ENCODE data around the gene MTUS2. TPM values are rescaled to one million over a fixed set of nuclear protein-coding genes. Genes with fewer than 3 reads are reported as not detected.

The MTUS2 gene
- total and polyA plus RNA-seq, 10 of the 15 experiments (the other 5 are each of a cell fraction or from before 2014, with no cell fraction given): under 0.01 to 0.05 (median 0.02) TPM; not detected in 6

DNA sequence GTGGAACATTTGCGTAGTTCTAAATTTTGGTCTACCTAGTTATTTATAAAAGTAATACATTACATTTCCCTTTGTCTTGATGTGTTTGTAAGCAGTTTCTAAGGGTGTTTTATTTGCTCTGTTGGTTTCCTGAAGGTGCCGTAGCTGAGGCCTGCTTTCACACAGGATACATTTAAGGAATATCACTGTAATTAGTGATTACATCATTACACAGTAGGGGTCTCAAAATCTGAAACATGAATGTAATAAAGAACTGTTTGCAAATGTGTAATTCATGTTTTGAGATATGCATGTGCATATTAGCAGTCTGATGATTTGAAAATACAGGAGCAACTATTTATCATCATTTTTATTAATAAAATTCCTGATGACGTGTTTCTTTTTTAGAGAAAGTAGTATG is 281.8 kb downstream of the MTUS2 start (continued):
- no peak for TF ChIP-seq CREM (IDR thresholded peaks at IDR 0.05; ENCODE audit: low read depth)
- TF ChIP-seq, protein P1, sequence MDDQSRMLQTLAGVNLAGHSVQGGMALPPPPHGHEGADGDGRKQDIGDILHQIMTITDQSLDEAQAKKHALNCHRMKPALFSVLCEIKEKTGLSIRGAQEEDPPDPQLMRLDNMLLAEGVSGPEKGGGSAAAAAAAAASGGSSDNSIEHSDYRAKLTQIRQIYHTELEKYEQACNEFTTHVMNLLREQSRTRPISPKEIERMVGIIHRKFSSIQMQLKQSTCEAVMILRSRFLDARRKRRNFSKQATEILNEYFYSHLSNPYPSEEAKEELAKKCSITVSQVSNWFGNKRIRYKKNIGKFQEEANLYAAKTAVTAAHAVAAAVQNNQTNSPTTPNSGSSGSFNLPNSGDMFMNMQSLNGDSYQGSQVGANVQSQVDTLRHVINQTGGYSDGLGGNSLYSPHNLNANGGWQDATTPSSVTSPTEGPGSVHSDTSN (IDR thresholded peaks at IDR 0.05; ENCODE audit: insufficient replicate concordance, low read depth, low read length): no peak
- TF ChIP-seq SUZ12 (IDR thresholded peaks at IDR 0.05; ENCODE audit: unreplicated experiment): no peak
- TF ChIP-seq EZH2 (IDR thresholded peaks at IDR 0.05; ENCODE audit: borderline replicate concordance, control insufficient read depth, low read depth, low read length): no peak

DNA sequence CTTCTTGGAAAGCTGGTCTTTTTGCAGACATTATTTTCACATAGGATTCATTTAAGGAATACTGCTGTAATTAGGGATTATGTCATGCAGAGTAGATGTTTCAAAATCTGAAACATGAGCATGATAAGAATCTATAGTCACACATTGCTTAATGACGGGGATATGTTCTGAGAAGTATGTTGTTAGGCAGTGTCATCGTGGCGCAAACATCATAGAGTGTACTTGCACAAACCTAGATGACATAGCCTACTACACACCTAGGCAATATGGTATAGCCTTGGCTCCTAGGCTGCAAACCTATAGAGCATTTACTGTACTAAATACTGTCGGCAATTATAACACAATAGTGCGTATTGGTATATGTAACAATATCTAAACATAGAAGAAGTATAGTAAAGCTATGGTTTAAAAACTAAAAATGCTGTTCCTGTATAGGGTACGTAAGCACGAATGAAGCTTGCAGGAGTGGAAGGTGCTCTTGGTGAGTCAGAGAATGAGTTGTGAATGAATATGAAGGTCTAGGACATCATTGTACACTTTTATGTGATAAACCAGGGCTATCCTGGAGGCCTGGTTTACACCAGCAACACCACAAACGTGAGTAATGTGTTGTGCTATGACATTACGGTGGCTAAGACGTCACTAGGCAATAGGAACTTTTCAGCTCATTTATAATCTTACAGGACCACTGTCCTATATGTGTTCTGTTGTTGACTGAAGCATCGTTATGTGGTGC is 283.1 kb downstream of the MTUS2 start:
- CTCF ChIA-PET: no interaction called here
- Histone ChIP-seq H3K4me3 (no peak overlapping the region), H3K27ac (ENCODE audit: control insufficient read depth, insufficient read depth) (no peak overlapping the region), H3K9ac (ENCODE audit: control insufficient read depth, insufficient read depth, low read length) (no peak overlapping the region), H4K20me1 (ENCODE audit: control insufficient read depth, insufficient read depth) (no peaks in the 10 kb centered on the region), H3K79me2 (ENCODE audit: control insufficient read depth, insufficient read depth, low read length) (no peaks in the 10 kb centered on the region), H3K4me2 (ENCODE audit: control insufficient read depth, insufficient read depth) (no peak overlapping the region), H3K27me3 (replicated peaks in 1 of 2; ENCODE audit: control insufficient read depth in 2 of 2, insufficient read depth in 2 of 2, low read length in 1 of 2) (no peaks in the 10 kb centered on the region), H3K4me1 (ENCODE audit: control insufficient read depth, insufficient read depth, low read length) (no peaks in the 10 kb centered on the region), H3K9me3 (replicated peaks; ENCODE audit: control insufficient read depth, insufficient read depth, low read length) (no peaks in the 10 kb centered on the region), H3K36me3 (ENCODE audit: control insufficient read depth in 2 of 2, insufficient read depth in 2 of 2, low read length in 1 of 2) (no peaks in the 10 kb centered on the region; a peak in 1 of 4 replicates), H2AFZ (ENCODE audit: control insufficient read depth, low read depth, low read length) (no peak overlapping the region)
- POLR2A ChIA-PET: no interaction called here
- intact Hi-C loops (cut with micrococcal nuclease; ENCODE audit: unreplicated experiment) (no loop called here), in situ Hi-C loops (cut with MboI) (no loop called here)
- ATAC-seq (no peak), DNase-seq (ENCODE audit: low read depth, low spot score) (no peak), FAIRE-seq (no peak)
- SMC1A ChIA-PET (ENCODE audit: uncharacterized antibody, unreplicated experiment): no interaction called here
- WGBS (ENCODE audit: insufficient coverage, insufficient replicate concordance, low lambda C conversion rate, missing lambda C conversion rate): 27% methylated on average over 11 of the region's 11 CpGs
- RAD21 ChIA-PET (ENCODE audit: unreplicated experiment): no interaction called here
- BruUV-seq (replicated peaks): no TSS peak
- no peak for TF ChIP-seq MYC (IDR thresholded peaks at IDR 0.05; ENCODE audit: insufficient read depth, insufficient read length, insufficient replicate concordance, low read length, severe bottlenecking)
- TF ChIP-seq NR2C2 (IDR thresholded peaks at IDR 0.05; ENCODE audit: borderline replicate concordance, control insufficient read depth, insufficient read length, low read depth): no peak
- TF ChIP-seq, protein P2, sequence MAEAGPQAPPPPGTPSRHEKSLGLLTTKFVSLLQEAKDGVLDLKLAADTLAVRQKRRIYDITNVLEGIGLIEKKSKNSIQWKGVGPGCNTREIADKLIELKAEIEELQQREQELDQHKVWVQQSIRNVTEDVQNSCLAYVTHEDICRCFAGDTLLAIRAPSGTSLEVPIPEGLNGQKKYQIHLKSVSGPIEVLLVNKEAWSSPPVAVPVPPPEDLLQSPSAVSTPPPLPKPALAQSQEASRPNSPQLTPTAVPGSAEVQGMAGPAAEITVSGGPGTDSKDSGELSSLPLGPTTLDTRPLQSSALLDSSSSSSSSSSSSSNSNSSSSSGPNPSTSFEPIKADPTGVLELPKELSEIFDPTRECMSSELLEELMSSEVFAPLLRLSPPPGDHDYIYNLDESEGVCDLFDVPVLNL (IDR thresholded peaks at IDR 0.05; ENCODE audit: low read depth, low read length): no peak
- no peak for TF ChIP-seq NFYB (IDR thresholded peaks at IDR 0.05; ENCODE audit: insufficient read depth, low read depth, low read length)
- TF ChIP-seq TBL1XR1 (IDR thresholded peaks at IDR 0.05; ENCODE audit: low read depth, low read length): no peak
- TF ChIP-seq, protein P3, sequence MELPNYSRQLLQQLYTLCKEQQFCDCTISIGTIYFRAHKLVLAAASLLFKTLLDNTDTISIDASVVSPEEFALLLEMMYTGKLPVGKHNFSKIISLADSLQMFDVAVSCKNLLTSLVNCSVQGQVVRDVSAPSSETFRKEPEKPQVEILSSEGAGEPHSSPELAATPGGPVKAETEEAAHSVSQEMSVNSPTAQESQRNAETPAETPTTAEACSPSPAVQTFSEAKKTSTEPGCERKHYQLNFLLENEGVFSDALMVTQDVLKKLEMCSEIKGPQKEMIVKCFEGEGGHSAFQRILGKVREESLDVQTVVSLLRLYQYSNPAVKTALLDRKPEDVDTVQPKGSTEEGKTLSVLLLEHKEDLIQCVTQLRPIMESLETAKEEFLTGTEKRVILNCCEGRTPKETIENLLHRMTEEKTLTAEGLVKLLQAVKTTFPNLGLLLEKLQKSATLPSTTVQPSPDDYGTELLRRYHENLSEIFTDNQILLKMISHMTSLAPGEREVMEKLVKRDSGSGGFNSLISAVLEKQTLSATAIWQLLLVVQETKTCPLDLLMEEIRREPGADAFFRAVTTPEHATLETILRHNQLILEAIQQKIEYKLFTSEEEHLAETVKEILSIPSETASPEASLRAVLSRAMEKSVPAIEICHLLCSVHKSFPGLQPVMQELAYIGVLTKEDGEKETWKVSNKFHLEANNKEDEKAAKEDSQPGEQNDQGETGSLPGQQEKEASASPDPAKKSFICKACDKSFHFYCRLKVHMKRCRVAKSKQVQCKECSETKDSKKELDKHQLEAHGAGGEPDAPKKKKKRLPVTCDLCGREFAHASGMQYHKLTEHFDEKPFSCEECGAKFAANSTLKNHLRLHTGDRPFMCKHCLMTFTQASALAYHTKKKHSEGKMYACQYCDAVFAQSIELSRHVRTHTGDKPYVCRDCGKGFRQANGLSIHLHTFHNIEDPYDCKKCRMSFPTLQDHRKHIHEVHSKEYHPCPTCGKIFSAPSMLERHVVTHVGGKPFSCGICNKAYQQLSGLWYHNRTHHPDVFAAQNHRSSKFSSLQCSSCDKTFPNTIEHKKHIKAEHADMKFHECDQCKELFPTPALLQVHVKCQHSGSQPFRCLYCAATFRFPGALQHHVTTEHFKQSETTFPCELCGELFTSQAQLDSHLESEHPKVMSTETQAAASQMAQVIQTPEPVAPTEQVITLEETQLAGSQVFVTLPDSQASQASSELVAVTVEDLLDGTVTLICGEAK (IDR thresholded peaks at IDR 0.05; ENCODE audit: borderline replicate concordance): no peak
